Mucosa of descending colon (tissue), 3 donors: ENCODE results near the gene MECP2. TPM values are rescaled to one million over a fixed set of nuclear protein-coding genes. Genes with fewer than 3 reads are reported as not detected.
A peak's percentile ranks its signal among the peaks of the same experiment; 100 is the strongest.

Experiments
- ATAC-seq: fragments of 200-7000 bp; cut with Tn5 transposase; one replicate; pipeline ENCODE4 v1.9.1; 2020; ENCODE audit warnings: mild to moderate bottlenecking, moderate library complexity
- DNase-seq, 3 donors: peaks; one replicate each; pipeline ENCODE4 v3.0.0-alpha.2; 2020
- H3K36me3 ChIP-seq: fragments of 200-600 bp; one replicate; pipeline ENCODE4 v1.8.0; 2021; ENCODE audit warnings: low read depth, mild to moderate bottlenecking
- H3K4me1 ChIP-seq: fragments of 200-600 bp; one replicate; pipeline ENCODE4 v1.8.0; 2021; ENCODE audit warnings: low read depth, mild to moderate bottlenecking
- H3K4me3 ChIP-seq: fragments of 200-600 bp; one replicate; pipeline ENCODE4 v1.8.0; 2021; ENCODE audit warnings: mild to moderate bottlenecking
- H3K9me3 ChIP-seq: fragments of 200-600 bp; one replicate; pipeline ENCODE4 v1.8.0; 2021; ENCODE audit warnings: mild to moderate bottlenecking
- intact Hi-C, 2 donors: fragments of 100-400 bp; cut with DNase I in 1 of 2; cut with micrococcal nuclease in 1 of 2; formaldehyde crosslinking; loops; one replicate each; pipeline versions ENCODE4 v1.11.0 to v1.11.1; 2022; cut with DNase I, micrococcal nuclease
- total RNA-seq, 3 donors: library from RNA; stranded (reverse); fragmentation: NEBNext Ultra II Directional in 2 of 3; extraction: Animal tissue kit (Norgen Biotek cat#: 25700) in 2 of 3; gene quantifications; one replicate each; pipeline versions ENCODE4 v1.2.1 to v1.2.4, GENCODE V29; 2021 to 2023
- TF ChIP-seq, protein P1 (sequence below): fragments of 200-600 bp; IDR thresholded peaks from one replicate; pipeline ENCODE4 v1.8.0; 2022; ENCODE audit warnings: antibody characterized with exemption, mild to moderate bottlenecking
- donor health status: DM: no; HTN: no; CAD: no; lungs with moderate emphysema.
- donor health status: DM: no; HTN: no; CAD: no.
- donor health status: DM: no; HTN: yes; CAD: no.

Gene MECP2
- total RNA-seq, 3 donors from 2014 or later = 33.5 to 55.6 (median 35.6) TPM

DNA sequence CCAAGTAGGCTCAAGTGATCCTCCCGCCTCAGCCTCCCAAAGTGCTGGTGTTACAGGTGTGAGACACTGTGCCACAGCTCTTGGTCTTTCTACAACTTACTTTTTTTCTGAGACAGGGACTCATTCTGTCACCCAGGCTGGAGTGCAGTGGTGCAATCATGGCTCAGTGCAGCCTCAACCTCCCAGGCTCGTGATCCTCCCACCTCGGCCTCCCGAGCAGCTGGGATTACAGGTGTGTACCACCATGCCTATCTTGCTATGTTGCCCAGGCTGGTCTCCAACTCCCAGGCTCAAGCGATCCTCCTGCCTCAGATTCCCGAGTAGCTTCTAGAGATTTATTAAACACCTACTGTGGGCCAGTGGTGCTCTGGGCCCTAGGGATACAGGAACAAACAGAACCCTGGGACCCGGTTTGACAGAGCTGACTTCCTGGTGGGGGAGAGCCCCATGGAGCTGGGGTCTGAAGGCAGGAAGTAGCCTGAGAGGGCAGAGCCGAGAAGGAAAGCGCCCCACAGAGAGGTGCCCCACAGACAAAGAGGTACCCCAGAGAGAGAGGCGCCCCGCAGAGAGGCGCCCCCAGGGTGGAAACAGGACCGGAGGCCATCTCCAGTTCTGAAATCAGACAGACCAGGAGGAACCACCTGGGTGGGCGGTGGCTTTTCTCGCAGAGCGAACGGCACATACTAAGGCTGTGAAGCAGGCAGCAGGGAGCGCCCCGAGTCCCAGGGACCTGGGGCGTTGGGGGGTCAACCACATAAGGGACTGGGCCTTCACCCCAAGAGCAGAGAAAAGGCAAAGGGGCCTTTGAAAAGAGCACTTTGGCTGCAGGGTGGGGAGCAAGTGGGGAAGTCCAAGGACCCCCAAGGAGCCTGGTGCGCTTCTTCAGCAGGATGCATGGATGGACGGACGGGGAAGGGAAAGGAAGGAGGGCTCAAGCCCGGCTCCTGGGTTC, 82.8 kb downstream of the MECP2 start:
- intact Hi-C loops = no loop called here
- no peaks in the 10 kb centered on the region for H3K4me1 ChIP-seq
- ATAC-seq = no peak
- TF ChIP-seq, protein P1, sequence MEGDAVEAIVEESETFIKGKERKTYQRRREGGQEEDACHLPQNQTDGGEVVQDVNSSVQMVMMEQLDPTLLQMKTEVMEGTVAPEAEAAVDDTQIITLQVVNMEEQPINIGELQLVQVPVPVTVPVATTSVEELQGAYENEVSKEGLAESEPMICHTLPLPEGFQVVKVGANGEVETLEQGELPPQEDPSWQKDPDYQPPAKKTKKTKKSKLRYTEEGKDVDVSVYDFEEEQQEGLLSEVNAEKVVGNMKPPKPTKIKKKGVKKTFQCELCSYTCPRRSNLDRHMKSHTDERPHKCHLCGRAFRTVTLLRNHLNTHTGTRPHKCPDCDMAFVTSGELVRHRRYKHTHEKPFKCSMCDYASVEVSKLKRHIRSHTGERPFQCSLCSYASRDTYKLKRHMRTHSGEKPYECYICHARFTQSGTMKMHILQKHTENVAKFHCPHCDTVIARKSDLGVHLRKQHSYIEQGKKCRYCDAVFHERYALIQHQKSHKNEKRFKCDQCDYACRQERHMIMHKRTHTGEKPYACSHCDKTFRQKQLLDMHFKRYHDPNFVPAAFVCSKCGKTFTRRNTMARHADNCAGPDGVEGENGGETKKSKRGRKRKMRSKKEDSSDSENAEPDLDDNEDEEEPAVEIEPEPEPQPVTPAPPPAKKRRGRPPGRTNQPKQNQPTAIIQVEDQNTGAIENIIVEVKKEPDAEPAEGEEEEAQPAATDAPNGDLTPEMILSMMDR = no peak
- H3K9me3 ChIP-seq = no peaks in the 10 kb centered on the region
- no peak overlapping the region for H3K4me3 ChIP-seq
- no peaks in the 10 kb centered on the region for H3K36me3 ChIP-seq
- DNase-seq = no peak

DNA sequence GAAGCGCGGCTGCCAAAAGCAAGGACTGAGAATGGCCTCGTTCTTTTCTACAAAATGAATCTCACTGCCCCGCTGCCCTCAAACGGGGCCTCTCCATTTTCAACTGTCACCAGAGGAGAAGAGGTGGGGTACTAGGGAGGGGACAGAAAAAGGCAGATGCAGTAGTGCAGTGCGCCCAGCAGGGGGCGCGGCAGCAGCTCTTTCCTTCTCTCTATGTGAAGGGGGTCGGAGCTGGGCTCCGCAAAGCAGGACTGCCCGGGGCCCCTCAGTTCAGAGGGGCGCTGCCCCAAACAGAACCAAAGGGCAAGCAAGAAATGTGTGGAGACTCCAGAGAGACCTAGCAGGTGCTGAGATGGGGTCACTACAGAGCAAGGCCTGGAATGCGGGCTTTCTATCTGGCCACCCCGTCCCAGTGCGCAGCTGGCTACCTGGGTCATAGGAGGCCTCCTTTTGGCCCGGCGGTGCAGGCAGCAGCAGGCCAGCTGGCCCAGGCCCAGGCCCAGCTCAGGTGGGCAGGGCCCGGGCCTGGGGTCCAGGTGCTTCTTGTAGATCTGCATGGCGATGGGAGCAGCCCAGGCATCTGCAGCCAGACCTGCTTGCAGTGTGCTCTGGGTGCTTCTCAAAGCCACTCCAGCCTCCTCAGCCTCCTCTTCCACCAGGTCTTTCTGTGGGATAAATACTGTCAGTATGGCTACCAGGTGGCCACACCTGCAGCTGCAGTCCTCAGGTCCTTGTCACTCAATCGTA, 83.7 kb downstream of the MECP2 start:
- TF ChIP-seq, protein P1 = peak; percentile 65
- no peak overlapping the region for H3K4me3 ChIP-seq
- intact Hi-C loops = no loop called here
- ATAC-seq (peak; percentile 71), DNase-seq (no peak)
- no peaks in the 10 kb centered on the region for H3K4me1 ChIP-seq
- H3K36me3 ChIP-seq = no peaks in the 10 kb centered on the region
- H3K9me3 ChIP-seq = no peaks in the 10 kb centered on the region

DNA sequence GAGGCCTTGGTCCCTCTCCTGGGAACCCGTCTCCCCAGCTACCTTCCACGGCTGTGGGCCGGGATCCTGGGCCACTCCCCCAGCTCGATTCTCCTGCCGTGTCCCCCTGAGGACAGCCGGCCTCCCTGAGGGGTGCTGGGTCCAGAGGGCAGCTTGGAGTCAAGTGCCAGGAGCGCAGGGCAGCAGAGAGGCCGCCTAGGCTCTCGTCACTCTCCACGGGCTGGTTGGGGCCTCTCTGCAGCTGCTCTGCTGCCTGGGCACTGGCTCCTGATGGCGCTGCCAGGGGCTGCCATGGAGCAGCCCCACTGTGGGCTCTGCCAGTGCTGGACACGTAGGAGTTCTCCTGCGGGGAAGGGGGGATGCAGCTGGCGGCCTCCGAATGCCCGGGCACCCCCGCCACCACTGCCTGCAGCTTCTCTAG, 84.5 kb downstream of the MECP2 start:
- intact Hi-C loops = no loop called here
- no peak for DNase-seq
- no peak for ATAC-seq
- Histone ChIP-seq H3K9me3 (no peaks in the 10 kb centered on the region), H3K4me1 (no peaks in the 10 kb centered on the region), H3K36me3 (no peaks in the 10 kb centered on the region), H3K4me3 (no peak overlapping the region)
- TF ChIP-seq, protein P1 = no peak

DNA sequence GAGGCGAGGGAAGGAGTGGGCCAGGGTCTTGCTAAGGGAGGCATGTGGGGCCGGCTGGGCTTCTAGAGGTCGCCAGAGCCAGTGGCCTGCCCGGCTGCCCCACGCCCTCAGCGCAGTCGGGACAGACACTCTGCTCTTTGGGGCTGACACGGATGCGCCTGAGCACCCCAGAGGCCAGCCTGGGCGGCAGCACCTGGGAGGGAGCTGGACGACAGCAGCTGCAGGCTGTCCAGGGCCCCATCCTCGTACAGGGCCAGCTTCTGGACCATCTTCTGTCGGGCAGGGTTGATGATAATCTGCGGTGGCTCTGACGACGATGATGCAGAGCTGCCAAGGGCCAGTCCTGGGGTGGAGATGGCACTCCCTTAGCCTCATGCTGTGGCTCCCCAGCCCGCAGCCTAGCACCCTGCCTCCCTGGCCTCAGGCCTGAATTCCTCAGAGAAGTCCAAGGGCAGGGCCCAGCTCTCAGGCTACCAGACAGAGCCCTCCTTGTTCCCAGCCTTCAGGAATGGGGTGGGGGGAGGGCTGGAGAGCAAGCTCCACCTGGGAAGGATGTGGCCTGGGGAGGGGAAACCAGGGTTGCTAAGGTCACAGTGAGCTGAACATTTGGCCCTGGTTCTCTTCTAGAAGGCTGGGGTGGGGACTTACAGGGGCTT, 85.1 kb downstream of the MECP2 start:
- H3K36me3 ChIP-seq = no peaks in the 10 kb centered on the region
- TF ChIP-seq, protein P1 = no peak
- H3K9me3 ChIP-seq = no peaks in the 10 kb centered on the region
- ATAC-seq (no peak), DNase-seq (no peak)
- H3K4me1 ChIP-seq = no peaks in the 10 kb centered on the region
- intact Hi-C loops = no loop called here
- no peak overlapping the region for H3K4me3 ChIP-seq

DNA sequence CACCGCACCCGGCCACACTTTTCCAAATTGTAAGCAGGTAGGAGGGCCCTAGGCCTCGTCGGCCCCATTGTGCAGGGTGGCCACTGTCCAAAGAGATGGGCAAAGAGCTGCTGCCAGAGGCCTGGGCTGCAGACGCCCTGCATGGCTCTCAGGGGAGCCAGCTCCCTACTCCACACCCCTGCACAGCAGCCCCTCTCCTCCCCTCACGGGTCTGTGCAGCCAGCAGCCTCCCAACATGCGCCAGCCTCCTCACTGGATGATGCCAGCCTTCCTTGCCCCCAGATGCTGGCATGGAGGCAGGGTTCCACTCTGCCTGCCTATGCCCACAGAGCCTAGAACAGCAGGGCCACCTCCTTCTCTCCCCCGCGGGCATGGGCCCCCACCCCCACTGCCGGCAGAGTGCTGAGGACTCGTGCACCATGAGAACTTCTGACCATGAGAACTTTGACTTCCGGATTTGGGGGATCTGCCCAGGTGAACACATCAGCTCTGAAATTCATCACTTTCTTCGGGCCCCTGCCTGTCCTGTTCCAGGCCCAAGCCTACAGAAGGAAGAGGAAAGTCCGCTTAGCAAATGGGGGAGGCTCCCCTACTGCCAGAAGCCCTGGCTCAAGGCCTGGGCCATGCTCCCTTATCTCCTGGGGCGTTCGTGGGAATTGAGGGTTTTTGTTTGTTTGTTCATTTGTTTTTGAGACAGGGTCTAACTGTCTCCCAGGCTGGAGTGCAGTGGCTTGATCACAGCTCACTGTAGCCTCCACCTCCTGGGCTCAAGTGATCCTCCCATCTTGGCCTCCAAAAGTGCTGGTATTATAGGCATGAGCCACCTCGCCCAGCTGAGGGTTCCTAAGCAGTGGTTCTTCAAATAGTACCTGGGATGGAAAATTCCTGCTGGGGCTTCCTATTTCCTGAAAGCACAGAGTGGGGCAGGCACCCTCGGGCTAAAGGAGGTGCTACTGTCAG, 85.9 kb downstream of the MECP2 start:
- TF ChIP-seq, protein P1 = no peak
- ATAC-seq = no peak
- Histone ChIP-seq H3K9me3 (no peaks in the 10 kb centered on the region), H3K4me1 (no peaks in the 10 kb centered on the region), H3K4me3 (no peak overlapping the region), H3K36me3 (no peaks in the 10 kb centered on the region)
- DNase-seq = no peak
- intact Hi-C loops = no loop called here
